Keratinocyte (primary cell): ENCODE measurements around the gene SH3PXD2A. TPM values are rescaled to one million over a fixed set of nuclear protein-coding genes. Genes with fewer than 3 reads are reported as not detected.

Source experiments
- DNase-seq: peaks from one replicate; pipeline ENCODE4 v3.0.0-alpha.2; 2011; ENCODE audit warnings: low read depth, missing footprints, low spot score
- FAIRE-seq: peaks from 2 replicates; lab custom pipeline; 2011; peaks lifted over from hg19 to GRCh38; lab: Jason Lieb, UNC
- H2AFZ ChIP-seq: 2 replicates; pipeline ENCODE4 v1.6.0; 2012; ENCODE audit warnings: low read length, control low read depth, inconsistent platforms; ENCODE audit not compliant: control insufficient read depth
- H3K27ac ChIP-seq: 2 replicates; pipeline ENCODE4 v1.5.1; 2011; ENCODE audit warnings: low read length; ENCODE audit not compliant: control insufficient read depth, insufficient read depth
- H3K27me3 ChIP-seq: 3 replicates; pipeline ENCODE4 v1.6.0; 2011; ENCODE audit warnings: low read length; ENCODE audit not compliant: control insufficient read depth, insufficient read depth; ENCODE audit errors: extremely low read depth
- H3K36me3 ChIP-seq, 2 experiments: 2 replicates in 1 of 2; 3 replicates in 1 of 2; pipeline ENCODE4 v1.5.1; 2011; ENCODE audit warnings: low read length in 2 of 2, mild to moderate bottlenecking in 1 of 2; ENCODE audit not compliant: control insufficient read depth in 2 of 2, insufficient read depth in 2 of 2; ENCODE audit errors: extremely low read depth in 1 of 2
- H3K4me1 ChIP-seq: 3 replicates; pipeline ENCODE4 v1.5.1; 2011; ENCODE audit warnings: low read length; ENCODE audit not compliant: control insufficient read depth, insufficient read depth; ENCODE audit errors: extremely low read depth
- H3K4me2 ChIP-seq: 3 replicates; pipeline ENCODE4 v1.6.0; 2011; ENCODE audit warnings: low read depth, low read length; ENCODE audit not compliant: control insufficient read depth, insufficient read depth; ENCODE audit errors: extremely low read depth
- H3K4me3 ChIP-seq, 3 experiments: fragments of 200-600 bp in 1 of 3; sonication (generic) in 1 of 3; 2 replicates in 2 of 3; 3 replicates in 1 of 3; pipeline ENCODE4 v1.5.1; 2011 to 2016; ENCODE audit warnings: low read length in 3 of 3, mild to moderate bottlenecking in 3 of 3, control low read depth in 2 of 3, inconsistent platforms in 1 of 3, low read depth in 1 of 3, mixed read lengths in 1 of 3, mixed run types in 1 of 3, moderate library complexity in 1 of 3; ENCODE audit not compliant: control insufficient read depth in 2 of 3, insufficient read depth in 2 of 3; ENCODE audit errors: extremely low read depth in 1 of 3
- H3K79me2 ChIP-seq: 2 replicates; pipeline ENCODE4 v1.6.0; 2012; ENCODE audit warnings: low read length; ENCODE audit not compliant: control insufficient read depth, insufficient read depth
- H3K9ac ChIP-seq: 3 replicates; pipeline ENCODE4 v1.6.0; 2011; ENCODE audit warnings: low read length; ENCODE audit not compliant: control insufficient read depth, insufficient read depth; ENCODE audit errors: extremely low read depth
- H3K9me1 ChIP-seq: 3 replicates; pipeline ENCODE4 v1.6.0; 2011; ENCODE audit warnings: low read length; ENCODE audit not compliant: control insufficient read depth, insufficient read depth; ENCODE audit errors: extremely low read depth
- H3K9me3 ChIP-seq: 2 replicates; pipeline ENCODE4 v1.5.1; 2012; ENCODE audit warnings: low read depth, low read length; ENCODE audit not compliant: control insufficient read depth
- H4K20me1 ChIP-seq: 3 replicates; pipeline ENCODE4 v1.6.0; 2011; ENCODE audit warnings: low read length; ENCODE audit not compliant: control insufficient read depth, insufficient read depth; ENCODE audit errors: extremely low read depth
- EZH2 ChIP-seq: IDR thresholded peaks from one replicate; pipeline ENCODE4 v1.6.1; 2012; ENCODE audit warnings: inconsistent platforms, mild to moderate bottlenecking, low read length, moderate library complexity
- dilution Hi-C: fragments of 300-500 bp; cut with MboI; formaldehyde crosslinking; loops from one replicate; pipeline ENCODE4 v1.7.0; 2020; ENCODE audit warnings: low sequenced_read_pairs; ENCODE audit not compliant: extremely low pct_ligation_motif_present
- polyA plus RNA-seq, 5 experiments: library from polyadenylated mRNA; depleted of rRNA in 3 of 5; stranded (reverse) in 3 of 5; stranded (forward) in 1 of 5; unstranded in 1 of 5; fragments of >200 nt; gene quantifications; 1 replicate in 1 of 5; 2 replicates in 3 of 5; 3 replicates in 1 of 5; pipeline versions ENCODE4 v1.2.1 to v1.2.3, GENCODE V29; 2011 to 2012; ENCODE audit warnings: missing spikeins in 2 of 5, low read depth in 1 of 5, low replicate concordance in 1 of 5
- TF ChIP-seq, protein P1 (sequence below), 3 experiments: IDR thresholded peaks in 1 of 3; conservative IDR thresholded peaks in 1 of 3; optimal IDR thresholded peaks in 1 of 3; 2 replicates in 2 of 3; 3 replicates in 1 of 3; pipeline versions ENCODE3 to v1.5.1; 2011; ENCODE audit warnings: low read length in 3 of 3, mild to moderate bottlenecking in 3 of 3, moderate library complexity in 2 of 3, control low read depth in 1 of 3, inconsistent platforms in 1 of 3; ENCODE audit not compliant: insufficient read depth in 2 of 3; ENCODE audit errors: extremely low read depth in 1 of 3

Gene SH3PXD2A
- polyA plus RNA-seq, 1 donor (not counting 4 experiments of a cell fraction or from before 2014, with no cell fraction given), result 33.9 TPM

DNA sequence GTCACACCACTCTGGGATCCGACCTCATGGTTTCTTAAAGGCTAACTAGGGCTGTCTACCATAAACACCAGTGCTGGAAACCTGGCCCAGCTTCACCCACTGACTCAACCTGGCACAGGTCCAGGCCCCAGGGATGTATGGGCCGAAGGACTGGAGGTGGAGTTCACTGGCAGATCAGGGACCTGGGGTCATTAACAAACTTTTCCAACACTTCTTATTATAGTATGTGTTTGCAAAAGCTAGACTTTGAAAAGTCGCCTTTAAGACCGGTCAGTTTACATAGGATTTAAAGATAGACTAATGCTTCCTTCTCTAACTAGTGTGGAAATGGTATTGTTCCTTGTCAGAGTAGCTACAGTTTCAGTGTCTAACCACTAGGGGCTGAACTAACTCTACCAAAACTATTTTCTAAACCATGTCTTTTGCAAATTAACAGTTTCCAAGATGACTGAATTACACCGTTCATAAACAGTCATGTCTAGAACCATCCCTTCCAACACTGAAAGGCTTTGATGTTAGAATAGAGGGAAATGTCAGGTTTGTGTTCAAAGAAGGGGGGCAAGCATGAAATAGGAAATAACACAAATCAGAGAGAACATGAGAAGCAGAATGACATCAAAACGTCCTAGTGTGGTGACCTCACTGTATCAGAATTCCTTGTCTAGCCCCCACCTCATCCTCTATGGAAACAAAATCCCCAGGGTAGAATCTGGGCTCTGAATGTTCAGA, 32.9 kb upstream of the SH3PXD2A start:
- H3K9me1 ChIP-seq, result no peaks in the 10 kb centered on the region
- peak overlapping the region; percentile 38 for H3K4me2 ChIP-seq
- dilution Hi-C loops, result no loop called here
- no peaks in the 10 kb centered on the region for H3K27me3 ChIP-seq
- H3K9me3 ChIP-seq, result no peaks in the 10 kb centered on the region
- DNase-seq (no peak), FAIRE-seq (peak; percentile 78)
- H4K20me1 ChIP-seq, result no peaks in the 10 kb centered on the region
- peak overlapping the region; percentile 23 for H3K9ac ChIP-seq
- TF ChIP-seq, protein P1, sequence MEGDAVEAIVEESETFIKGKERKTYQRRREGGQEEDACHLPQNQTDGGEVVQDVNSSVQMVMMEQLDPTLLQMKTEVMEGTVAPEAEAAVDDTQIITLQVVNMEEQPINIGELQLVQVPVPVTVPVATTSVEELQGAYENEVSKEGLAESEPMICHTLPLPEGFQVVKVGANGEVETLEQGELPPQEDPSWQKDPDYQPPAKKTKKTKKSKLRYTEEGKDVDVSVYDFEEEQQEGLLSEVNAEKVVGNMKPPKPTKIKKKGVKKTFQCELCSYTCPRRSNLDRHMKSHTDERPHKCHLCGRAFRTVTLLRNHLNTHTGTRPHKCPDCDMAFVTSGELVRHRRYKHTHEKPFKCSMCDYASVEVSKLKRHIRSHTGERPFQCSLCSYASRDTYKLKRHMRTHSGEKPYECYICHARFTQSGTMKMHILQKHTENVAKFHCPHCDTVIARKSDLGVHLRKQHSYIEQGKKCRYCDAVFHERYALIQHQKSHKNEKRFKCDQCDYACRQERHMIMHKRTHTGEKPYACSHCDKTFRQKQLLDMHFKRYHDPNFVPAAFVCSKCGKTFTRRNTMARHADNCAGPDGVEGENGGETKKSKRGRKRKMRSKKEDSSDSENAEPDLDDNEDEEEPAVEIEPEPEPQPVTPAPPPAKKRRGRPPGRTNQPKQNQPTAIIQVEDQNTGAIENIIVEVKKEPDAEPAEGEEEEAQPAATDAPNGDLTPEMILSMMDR (optimal IDR thresholded peaks at IDR 0.05 in 1 of 3, IDR thresholded peaks at IDR 0.05 in 1 of 3, conservative IDR thresholded peaks at IDR 0.05 in 1 of 3; ENCODE audit: extremely low read depth in 1 of 3, insufficient read depth in 2 of 3, low read length in 3 of 3), result peak in 2 of 3 experiments; percentile 62 to 94
- TF ChIP-seq EZH2, result no peak
- peak overlapping the region; percentile 33 for H3K27ac ChIP-seq
- no peaks in the 10 kb centered on the region for H3K79me2 ChIP-seq
- H2AFZ ChIP-seq, result no peak overlapping the region
- H3K4me3 ChIP-seq, result no peak overlapping the region
- H3K4me1 ChIP-seq, result peaks cover 50% of the 10 kb centered on the region
- peaks cover 3 to 12% of the 10 kb centered on the region in 2 experiments for H3K36me3 ChIP-seq

DNA sequence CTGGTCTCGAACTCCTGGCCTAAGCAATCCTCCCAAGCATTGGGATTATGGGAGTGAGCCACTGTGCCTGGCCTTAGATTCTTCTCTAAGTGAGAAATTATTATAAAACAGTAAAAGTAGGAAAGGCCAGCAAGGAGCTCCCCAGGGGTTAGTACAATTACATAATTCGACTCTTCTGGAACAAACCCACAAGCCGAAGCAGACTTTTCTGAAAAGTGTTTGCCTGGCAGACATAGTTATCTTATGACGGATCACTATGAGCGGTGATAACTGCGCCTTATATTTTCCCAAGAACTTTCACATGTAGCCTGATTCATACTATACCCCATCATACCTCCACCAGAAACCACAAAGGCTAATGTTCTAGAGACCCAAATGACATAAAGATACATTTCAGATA, 30.2 kb upstream of the SH3PXD2A start:
- dilution Hi-C loops, result no loop called here
- Histone ChIP-seq H3K4me2 (no peak overlapping the region), H3K4me1 (peaks cover 74% of the 10 kb centered on the region), H3K9ac (no peak overlapping the region), H4K20me1 (no peaks in the 10 kb centered on the region), H2AFZ (no peak overlapping the region), H3K9me1 (no peaks in the 10 kb centered on the region), H3K79me2 (no peaks in the 10 kb centered on the region), H3K9me3 (no peaks in the 10 kb centered on the region), H3K27me3 (no peaks in the 10 kb centered on the region), H3K4me3 (no peak overlapping the region), H3K27ac (no peak overlapping the region), H3K36me3 (peaks cover under 1 to 4% of the 10 kb centered on the region in 2 experiments)
- no peak for DNase-seq
- no peak for FAIRE-seq
- TF ChIP-seq, protein P1 (optimal IDR thresholded peaks at IDR 0.05 in 1 of 3, IDR thresholded peaks at IDR 0.05 in 1 of 3, conservative IDR thresholded peaks at IDR 0.05 in 1 of 3; ENCODE audit: extremely low read depth in 1 of 3, insufficient read depth in 2 of 3, low read length in 3 of 3), result no peak
- no peak for TF ChIP-seq EZH2
